Measurements from ENCODE around the gene ESF1.
"Not testable (repeated sequence)": the region's sequence is repeated elsewhere in the genome, so short reads cannot be mapped to it uniquely, and the experiment has no call there.

Gene ESF1

DNA sequence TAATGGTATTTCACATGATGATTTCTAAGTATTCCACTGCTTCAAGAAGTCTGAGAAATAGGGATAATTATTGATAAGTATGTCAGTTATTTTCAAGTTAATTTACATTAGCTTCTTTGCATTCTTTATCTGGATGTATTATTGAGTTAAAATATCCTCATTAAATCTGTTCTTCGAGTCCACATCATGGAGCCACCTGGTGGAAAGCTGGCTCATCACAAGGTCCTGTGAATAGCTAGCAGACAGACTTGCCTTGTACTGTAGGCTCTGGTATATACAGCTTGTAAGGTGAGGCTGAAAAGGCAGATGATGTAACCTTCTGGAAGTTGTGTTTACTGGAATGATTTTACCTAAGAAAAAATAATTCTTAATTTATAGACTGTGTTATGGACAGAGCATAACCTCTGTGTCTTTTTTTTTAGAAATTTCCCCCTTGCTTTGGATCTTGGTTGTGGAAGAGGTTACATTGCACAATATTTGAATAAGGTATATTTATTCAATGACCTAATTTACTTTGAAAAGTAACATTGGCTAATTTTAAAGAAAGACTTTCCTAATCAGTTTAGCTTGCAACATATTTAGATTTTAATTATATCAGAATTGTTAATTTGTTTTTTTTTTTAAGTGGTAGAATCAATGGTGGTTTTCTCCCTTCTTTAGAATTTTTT, 3.6 kb upstream of the ESF1 start:
- in situ Hi-C loops (cut with HindIII; ENCODE audit: low sequenced_read_pairs), result no loop called here

DNA sequence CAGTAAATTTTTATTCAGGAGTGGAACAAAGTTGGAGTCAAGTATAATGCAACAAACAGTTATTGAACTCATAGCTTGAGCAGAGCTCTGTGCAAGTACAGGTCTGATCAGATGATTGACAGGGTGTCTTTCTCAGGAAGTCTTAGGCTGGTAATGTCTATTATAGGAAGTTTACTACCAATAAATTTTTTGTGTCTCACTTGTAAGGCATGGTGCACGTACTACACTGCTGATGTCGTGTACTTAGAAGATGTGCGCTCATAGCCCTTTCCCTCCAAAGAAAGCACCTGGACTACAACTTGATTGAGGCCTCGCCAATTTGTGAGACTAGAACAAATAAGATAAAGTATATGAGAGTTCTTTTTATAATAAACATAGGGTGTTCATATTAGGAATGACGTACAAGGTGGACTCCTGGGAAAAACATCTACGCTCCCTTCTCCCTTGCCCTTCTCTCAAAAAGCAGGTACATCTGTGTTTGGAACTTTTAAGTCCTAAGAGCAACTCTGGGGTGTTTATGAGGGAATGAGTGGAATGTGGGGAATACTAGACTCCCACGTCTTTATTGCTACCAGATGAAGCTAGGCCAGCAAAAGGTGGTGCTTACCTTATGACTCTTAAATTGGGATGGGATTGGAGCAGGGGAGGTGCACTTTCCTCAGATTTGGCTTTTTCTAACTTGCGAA, 1.6 kb upstream of the ESF1 start:
- in situ Hi-C loops (cut with HindIII; ENCODE audit: low sequenced_read_pairs), result no loop called here

DNA sequence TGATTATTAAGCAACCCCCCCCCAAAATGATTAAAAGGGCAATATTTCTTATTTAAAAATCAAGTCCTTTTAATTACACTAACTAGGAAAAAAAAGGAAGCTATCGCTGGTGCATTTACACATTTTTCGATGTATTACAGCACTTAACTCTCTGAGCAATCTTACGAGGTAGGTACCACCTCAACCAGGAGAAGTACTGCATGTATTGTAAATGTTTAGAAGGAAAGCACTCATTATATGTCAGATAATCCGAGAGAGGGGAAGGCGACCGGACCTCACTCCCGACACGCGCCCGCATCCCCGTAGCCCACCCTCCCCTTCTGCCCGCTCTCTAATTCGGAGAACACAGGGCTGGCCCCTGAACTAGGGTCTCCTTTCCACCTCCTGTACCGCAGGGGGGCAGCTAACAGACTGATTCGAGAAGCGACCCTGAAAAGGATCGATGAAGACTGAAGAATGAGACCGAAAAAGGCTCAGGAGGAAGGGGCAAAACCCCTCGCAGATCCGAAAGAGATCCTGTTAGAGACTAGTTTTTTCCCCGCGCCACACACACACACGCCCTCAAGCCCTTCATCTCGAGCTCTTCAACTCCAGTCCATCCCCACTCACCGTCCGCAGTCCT, 337 bp downstream of the ESF1 start:
- in situ Hi-C loops (cut with HindIII; ENCODE audit: low sequenced_read_pairs), result no loop called here

DNA sequence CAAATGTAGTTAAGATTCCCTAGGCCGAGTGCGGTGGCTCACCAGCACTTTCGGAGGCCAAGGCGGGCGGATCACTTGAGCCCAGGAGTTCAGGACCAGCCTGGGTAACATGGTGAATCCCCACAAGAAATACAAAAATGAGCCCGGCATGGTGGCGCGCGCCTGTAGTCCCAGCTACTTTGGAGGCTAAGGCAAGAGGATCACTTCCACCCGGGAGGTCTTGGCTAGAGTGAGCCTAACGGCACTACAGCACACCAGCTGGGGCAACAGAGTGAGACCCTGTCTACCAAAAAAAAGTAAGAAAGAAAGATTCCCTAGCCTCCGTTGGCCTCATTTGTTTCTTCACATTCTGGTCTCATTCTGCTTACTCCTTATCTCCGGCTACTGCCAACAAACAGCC, 1.2 kb downstream of the ESF1 start:
- in situ Hi-C loops (cut with HindIII; ENCODE audit: low sequenced_read_pairs), result no loop called here

DNA sequence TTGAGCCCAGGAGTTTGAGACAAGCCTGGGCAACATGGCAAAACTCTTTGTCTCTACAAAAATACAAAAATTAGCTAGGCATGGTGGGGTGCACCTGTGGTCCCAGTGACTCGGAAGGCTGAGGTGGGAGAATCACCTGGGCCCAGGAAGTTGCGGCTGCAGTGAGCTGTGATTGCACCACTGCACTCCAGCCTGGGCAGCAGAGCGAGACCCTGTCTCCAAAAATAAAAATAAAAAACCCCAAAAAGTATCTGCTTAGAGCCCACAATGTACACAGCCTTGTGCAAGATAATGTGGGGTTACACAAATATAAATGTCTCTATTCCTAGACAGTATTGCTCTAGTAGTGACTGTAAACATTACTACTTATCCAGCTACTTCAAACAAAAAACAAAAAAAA, 5.9 kb downstream of the ESF1 start:
- in situ Hi-C loops (cut with HindIII; ENCODE audit: low sequenced_read_pairs), result no loop called here

DNA sequence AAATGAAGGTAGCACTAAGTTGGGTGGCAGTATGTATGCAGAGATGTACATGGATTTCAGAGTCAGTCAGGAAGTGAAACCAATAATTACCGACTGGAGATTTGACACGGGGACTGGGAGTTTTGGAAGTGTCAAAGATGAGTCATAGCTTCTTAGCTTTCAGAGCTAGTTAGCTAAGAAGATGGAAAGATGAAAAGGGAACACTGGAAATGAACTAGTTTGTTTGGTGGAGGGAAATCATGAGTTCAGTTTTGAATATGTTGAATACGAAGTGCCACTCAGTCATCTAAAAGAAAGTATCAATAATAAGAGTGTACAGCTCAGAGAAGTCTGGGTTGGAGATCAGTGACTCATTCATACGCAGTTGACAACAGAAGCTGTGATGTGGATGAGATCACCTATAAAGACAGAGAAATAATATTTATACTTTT, 7.5 kb downstream of the ESF1 start:
- in situ Hi-C loops (cut with HindIII; ENCODE audit: low sequenced_read_pairs), result no loop called here

DNA sequence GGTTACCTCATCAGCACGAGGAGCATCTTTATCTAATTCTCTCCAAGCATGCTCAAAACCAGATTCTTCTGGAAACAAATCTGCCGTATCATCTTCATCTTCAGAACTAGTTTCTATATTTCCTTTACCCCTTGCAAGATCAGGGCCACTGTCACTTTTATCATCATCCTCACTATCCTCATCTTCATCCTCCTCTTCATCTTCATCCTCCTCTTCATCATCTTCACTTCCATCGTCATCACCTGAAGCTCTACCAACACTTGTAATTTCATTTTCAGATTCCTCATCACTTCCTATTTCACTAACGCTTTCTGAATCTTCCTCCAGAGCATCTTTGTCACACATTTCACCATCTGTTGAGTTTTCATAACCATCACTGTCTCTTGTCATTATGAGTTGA, 8.9 kb downstream of the ESF1 start:
- in situ Hi-C loops (cut with HindIII; ENCODE audit: low sequenced_read_pairs), result no loop called here

DNA sequence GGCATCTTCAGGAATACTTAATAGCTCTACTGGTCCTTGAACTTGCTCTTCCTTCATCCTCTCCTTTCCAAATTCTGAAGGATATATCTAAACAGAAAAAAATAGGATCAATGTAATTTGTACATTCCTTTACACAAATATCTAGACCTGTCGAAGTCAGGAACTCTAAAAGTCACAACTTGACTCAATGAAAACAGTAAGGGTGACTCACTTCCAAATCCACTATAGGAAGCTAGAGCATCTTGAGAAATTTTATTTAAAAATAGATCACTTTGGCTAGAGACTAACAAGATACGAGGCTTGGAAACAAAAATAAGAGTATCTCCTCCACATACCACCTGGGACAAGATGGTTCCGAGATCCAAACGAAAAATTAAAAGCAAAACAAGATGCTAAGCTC, 12.2 kb downstream of the ESF1 start:
- in situ Hi-C loops (cut with HindIII; ENCODE audit: low sequenced_read_pairs), result no loop called here

DNA sequence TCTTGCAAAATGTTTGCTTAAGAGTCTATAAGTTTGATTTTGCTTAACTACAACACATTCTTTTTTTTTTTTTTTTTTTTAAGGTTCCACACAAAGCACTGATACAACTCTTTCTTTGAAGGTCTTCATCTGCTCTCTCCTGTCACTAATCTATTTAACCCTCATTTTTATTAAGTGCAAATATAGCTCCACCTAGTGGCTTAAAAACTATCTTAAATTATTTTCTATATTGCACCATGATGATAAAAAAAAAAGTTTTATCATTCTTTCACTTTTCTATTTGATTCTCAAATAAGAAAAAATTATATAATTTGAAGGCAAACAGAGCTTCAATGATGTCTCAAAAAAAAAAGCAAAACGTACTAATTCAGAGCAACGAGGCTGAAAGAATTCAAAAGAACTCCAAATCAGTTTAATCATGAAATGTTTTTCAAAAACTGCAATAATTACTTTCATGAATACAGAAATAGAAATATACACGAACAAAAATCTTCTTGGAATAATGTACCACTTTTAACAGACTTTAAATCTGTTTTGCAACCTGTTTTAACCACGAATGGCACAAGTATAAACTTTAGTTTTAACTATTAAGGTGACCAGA, 12.8 kb downstream of the ESF1 start:
- in situ Hi-C loops (cut with HindIII; ENCODE audit: low sequenced_read_pairs), result no loop called here

DNA sequence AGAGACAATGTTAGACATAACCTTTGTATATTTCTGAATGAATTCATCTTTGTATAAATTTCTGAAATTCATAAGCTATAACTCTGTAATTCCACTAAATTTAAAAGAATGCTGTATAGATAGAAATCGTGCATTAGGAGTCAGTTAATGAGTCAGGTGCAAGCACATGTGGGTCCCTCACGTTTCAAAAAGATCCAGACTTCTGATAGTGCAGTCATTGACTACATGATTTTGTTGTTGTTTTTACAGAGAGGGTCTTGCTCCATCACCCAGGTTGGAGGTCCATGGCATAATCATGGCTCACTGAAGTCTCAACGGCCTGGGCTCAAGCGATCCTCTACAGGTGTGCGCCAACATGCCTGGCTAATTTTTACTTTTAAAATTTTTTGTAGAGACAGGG, 14.6 kb downstream of the ESF1 start:
- in situ Hi-C loops (cut with HindIII; ENCODE audit: low sequenced_read_pairs), result no loop called here

DNA sequence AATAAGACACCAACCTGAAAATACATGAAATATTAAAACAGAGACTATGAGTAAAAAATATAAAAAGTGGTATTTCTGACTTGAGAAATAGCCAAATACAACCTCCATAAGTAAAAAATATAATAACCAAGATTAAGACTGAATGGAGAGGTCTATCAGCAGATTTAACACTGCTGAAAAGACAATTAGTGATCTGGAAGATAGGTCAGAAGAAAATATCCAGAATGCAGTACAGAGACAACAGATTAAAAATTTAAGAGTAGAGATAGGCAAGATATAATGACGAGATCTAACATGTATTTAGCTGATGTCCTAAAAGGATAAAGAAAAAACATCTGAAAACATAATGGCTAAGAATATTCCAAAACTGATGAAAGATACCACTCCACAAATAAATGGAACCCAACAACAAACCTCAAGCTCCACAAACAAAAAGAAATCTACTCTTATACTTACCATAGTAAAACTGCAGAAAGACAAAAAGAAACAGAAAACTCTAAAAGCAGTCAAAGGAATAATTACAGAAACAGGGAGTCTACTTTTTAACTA, 18.8 kb downstream of the ESF1 start:
- in situ Hi-C loops (cut with HindIII; ENCODE audit: low sequenced_read_pairs), result no loop called here

DNA sequence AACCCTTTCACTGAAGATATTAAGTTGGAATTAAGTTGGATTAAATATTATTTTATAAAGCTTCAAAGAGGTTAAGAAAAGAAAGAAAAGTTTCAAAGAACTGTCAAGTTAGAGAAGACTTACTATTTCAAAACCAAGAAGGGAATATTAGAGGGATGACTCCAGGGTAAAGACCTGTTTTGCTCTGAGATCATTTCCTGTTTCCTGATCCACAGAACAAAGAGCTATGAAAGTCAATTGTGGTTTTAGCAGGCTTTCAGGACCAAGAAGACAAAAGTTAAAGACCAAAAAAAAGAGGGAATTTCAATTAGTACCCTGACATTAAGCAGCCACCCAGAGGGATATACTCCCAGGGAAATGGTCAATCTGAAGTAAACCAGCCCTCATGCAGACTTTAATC, 19.4 kb downstream of the ESF1 start:
- in situ Hi-C loops (cut with HindIII; ENCODE audit: low sequenced_read_pairs), result no loop called here

DNA sequence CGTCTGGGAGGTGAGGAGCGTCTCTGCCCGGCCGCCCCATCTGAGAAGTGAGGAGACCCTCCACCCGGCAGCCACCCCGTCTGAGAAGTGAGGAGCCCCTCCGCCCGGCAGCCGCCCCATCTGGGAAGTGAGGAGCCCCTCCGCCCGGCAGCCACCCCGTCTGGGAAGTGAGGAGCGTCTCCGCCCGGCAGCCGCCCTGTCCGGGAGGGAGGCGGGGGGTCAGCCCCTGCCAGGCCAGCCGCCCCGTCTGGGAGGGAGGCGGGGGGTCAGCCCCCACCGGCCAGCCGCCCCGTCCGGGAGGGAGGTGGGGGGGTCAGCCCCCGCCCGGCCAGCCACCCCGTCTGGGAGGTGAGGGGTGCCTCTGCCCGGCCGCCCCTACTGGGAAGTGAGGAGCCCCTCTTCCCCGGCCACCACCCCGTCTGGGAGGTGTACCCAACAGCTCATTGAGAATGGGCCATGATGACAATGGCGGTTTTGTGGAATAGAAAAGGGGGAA, 24.2 kb downstream of the ESF1 start:
- in situ Hi-C loops (cut with HindIII; ENCODE audit: low sequenced_read_pairs), result not testable (repeated sequence)

DNA sequence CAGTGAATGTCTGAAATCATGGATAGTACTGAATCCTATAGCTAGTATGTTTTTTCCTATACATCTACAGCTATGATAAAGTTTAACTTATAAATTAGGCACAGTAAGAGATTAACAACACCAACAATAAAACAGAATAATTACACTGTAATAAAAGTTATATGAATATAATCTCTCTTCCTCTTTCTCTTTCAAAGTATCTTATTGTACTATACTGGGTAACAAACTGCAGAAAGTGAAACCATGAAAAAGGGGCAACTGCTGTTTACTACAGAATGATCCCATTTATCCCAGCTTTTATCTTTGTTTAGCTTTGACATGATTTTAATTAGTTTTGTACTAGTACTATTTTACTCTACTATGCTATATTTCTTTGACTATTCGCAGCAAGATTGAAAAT, 25.8 kb downstream of the ESF1 start:
- in situ Hi-C loops (cut with HindIII; ENCODE audit: low sequenced_read_pairs), result no loop called here

DNA sequence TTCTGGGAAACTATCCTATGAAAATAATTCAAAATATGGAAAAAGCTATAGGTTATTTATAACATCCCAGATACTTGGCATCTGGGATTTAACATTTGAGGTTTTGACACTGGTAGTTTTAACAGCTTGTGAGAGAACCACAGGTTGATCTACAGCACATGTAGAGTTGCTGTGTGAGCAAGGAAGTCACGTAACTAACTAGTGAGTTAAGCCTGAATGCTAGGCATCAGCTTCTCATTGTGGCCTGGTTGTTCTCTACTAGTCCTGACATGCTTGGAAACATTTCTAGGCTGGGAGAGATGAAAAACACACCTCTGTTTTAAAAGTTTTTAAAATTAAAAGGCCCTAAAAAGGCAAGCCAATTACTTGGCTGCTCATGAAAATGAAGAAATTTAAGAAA, 28.2 kb downstream of the ESF1 start:
- in situ Hi-C loops (cut with HindIII; ENCODE audit: low sequenced_read_pairs), result no loop called here

DNA sequence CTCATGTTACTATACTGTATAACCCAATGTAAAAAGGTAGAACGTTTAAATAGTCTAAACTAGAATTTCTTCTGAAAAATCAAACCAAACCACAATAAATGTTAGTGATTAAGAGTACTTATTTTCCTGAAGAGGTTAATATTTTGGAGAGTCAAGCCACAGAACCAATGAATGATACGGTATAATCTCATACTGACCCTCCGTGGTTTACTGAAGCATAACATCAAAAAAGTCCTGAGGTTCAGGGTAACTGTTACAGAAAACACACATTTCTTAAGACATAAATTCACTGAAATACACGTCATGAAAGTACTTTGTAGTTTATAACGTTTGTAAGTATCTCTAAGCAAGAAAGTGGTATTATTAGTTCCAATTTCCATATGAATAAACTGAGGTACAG, 28.9 kb downstream of the ESF1 start:
- in situ Hi-C loops (cut with HindIII; ENCODE audit: low sequenced_read_pairs), result no loop called here

DNA sequence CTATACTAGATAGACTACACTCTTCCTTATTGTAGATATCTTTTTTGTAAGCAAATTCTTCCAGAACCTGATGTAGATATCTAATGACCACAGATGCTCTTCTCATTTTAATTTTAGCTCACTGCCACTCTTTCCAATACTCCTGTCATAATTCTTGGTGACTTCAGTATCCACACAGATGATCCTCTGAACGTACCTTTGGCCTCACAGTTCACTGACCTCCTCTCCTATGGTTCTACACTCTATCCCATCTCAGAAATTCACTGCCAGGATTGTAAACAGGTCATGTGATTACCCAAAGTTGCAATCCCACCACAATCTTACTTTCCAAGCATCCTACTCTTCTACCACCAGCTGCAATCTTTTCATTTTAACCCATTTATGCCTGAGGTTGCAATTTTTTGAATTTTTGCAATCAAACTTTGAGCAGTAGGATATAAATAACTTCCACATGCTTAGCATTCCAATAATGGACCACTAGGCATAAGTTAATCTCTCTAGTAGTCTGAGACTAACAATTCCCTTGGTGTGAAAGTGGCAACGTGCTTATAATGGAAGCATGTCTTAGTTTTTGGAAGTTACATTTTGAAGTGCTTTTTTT, 31.2 kb downstream of the ESF1 start:
- in situ Hi-C loops (cut with HindIII; ENCODE audit: low sequenced_read_pairs), result no loop called here

DNA sequence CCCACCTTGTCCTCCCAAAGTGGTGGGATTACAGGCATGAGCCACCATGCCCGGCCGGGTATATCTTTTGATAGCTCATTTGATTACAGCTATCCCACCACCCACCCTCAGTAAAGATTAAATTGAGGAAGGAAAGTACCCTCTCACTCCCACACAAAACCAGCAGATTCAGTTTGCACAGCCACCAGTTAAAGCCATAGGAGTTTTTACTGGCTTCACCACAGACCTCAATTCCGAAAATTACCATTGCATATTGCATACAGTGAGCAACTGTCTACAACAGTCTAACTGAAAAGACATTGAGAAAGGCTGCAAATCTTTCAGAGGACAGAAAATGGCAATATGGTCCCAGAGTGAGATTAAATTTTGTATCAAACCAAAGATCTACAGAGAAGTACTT, 34.9 kb downstream of the ESF1 start:
- in situ Hi-C loops (cut with HindIII; ENCODE audit: low sequenced_read_pairs), result no loop called here

DNA sequence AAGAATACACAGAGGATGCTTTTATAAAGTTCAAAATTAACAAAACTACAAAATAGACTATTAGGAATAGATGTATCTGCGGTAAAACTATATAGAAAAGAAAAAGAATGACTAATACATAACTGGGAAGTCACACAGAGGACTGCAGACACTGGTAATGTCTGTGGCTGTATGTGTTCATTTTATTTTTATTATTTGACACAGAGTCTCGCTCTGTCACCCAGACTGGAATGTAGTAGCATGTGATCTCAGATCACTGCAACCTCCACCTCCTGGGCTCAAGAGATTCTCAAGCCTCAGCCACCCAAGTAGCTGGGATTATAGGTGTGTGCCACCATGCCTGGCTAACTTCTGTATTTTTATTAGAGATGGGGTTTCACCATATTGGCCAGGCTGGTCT, 38.9 kb downstream of the ESF1 start:
- in situ Hi-C loops (cut with HindIII; ENCODE audit: low sequenced_read_pairs), result no loop called here

DNA sequence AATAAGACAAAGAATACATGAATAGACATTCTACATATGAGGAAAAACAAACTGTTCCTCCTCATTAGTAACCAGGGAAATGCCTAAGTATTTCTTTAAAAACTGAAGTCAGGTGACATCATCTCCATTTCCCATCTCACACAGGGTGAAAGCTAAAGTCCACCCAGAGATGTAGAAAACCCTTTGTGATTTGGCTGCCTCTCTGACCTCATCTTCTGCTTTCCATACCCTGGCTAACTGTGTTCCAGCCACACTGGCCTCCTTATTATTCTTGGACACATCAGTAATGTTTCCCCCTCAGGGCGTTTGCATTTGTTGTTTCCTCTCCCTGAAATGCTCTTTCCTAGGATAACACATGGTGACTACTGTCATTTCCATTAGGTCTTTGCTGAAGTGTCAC, 40.4 kb downstream of the ESF1 start:
- in situ Hi-C loops (cut with HindIII; ENCODE audit: low sequenced_read_pairs), result no loop called here

DNA sequence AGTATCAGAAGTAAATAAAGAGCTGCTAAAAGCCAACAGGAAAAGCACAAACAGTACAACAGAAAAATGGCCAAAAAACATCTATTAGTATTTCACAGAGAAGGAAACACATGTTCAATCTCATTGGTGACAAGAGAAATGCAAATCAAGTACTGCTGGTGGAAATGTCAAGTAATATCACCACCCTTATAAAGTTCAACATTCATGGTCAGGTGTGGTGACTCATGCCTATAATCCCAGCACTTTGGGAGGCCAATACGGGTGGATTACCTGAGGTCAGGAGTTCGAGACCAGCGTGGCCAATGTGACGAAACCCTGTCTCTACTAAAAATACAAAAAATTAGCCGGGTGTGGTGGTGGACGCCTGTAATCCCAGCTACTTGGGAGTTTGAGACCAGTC, 42.8 kb downstream of the ESF1 start:
- in situ Hi-C loops (cut with HindIII; ENCODE audit: low sequenced_read_pairs), result no loop called here
